HG02678 (cell line): ENCODE results near the gene CPNE2.

Source experiments
- ATAC-seq: cut with Tn5 transposase; IDR thresholded peaks from one replicate; pipeline ENCODE4 v1.9.1; 2021; ENCODE audit warnings: mild to moderate bottlenecking, moderate library complexity; ENCODE audit not compliant: unreplicated experiment

Gene CPNE2

DNA sequence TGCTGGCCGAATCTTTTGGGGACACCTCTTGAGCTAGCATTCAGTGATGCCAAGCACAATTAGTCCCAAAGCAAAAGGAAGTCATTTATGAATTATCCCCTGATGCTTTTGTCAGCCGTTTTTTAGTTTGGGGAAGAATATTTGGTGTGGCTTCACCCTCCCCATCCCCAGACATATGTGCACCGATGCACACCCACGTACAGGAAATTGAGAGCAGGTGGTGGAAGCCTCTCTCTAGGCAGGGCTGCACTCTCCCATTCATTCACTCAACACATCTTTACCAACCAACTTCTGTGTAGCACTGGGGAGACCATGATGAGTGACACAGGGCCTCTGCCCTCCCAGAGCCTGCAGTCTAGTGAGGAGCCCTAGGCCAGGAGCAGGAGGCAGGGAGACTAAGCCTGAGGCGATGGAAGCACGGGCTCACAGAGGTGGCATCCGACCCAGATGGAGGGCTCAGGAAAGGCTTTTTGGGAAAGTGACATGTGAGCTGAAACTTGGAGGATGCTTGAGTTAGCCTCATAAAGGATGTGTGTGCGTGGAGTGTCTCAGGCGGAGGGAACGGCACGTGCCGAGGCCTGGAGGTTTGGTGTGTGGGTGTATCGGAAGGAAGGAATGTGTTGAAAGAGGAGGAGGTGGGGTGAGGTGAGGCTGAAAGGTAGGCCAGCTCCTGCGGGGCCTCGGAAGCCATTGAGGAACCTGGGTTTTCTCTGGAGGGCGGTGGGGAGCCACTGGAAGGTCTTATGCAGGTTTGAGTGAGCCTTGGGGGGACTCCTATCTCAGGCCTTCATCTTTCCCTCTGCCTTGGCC lies 49.6 kb downstream of the CPNE2 start:
- ATAC-seq = peak; percentile 64

DNA sequence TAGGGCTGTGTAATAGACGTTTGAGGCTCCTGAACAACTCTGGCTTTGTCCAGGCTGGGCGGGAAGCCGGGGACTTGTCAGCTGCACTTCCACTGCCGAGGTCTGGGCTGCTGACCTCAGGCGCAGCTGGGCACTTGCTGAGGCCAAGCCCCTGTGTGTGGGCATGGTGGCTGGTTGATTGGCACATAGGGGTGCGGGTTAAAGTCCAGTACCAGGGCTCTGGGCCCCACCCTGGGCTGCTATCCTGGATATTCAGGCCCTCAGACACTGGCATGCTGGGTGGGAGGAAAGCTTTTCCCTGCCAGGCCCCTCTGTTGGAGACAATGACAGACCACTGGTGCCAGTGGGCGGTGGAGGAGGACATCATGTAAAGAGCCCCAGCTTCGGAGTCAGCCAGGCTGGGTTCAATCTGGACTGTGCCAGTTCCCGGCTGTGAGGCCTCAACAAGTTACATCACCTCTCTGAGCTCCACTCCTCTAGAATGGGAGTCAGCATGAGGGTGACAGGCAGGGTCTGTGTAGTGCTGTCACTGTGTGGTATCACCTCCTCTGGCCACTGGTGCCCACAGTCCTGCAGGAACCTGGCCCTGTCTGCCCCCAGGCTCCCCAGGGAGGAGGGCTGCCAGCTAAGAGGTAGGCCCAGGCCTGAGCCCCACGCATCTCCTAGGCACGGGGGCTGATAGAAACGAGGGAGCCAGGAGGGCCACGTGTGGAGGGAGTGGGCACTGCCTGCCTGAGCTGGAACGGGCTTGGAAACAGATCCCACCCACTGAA lies 51.0 kb downstream of the CPNE2 start:
- no peak for ATAC-seq

DNA sequence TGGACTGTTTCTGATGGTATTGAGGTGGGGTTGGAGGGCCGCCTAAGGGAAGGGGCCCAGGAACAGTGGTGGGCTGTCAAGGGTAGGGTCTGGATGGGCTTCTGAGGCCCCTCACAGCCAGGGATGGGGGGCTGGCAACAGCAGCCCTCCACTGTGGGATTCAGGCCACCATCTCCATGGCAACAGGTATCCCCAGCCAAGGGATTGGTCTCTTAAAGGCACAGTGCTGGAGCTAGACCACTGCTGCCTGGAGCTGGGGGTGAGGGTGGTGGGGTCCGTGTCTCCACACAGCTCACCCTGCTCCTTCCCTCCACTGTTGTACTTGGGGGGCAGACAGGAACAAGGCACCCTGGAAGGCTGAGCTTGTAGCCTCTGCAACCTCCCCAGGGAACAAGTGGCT lies 51.6 kb downstream of the CPNE2 start:
- no peak for ATAC-seq

DNA sequence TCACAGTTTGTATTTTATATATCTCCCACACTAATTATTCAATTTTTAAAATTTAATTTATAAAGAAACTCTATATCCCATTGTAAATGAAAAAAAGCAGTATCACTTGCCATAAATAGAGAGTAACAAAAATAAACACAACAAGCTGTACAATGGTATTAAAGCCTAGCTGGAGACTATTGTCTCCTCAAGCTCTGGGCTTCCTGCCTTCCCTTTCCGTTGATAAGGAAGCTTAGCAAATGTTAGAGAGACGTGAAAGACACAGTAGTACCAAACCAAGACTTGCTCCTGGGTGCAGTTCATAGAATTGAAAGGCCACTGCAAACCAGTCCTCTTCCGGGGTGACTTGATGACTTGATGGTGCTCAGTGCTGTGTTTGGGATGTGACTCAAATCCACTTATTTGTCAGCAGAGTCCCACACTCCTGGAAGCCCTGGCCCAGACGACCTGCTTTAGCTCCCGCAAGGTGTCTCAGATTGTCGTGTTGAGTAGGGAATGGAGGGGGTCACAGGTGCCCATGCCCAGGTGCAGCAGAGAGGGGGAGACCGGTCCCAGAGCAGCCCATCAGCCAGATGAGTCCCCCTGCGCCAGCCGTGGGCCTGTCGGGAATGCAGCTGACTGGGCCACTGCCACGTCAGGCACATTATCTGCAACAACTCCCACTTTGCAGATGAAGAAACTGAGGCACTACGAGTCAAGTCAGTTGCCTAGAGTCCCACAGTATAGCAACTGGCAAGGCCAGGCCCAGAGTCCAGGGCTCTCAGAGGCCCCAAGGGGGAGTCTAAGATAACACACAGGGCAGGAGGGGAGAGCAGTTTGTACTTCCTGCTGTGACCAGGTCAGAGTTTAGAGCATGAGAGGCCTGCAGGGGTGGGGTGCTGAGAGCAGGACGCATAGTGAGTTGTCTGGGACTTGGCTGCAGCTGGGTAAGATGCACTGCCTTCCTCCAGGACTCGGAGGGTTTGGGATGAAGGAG lies 53.0 kb downstream of the CPNE2 start:
- no peak for ATAC-seq

DNA sequence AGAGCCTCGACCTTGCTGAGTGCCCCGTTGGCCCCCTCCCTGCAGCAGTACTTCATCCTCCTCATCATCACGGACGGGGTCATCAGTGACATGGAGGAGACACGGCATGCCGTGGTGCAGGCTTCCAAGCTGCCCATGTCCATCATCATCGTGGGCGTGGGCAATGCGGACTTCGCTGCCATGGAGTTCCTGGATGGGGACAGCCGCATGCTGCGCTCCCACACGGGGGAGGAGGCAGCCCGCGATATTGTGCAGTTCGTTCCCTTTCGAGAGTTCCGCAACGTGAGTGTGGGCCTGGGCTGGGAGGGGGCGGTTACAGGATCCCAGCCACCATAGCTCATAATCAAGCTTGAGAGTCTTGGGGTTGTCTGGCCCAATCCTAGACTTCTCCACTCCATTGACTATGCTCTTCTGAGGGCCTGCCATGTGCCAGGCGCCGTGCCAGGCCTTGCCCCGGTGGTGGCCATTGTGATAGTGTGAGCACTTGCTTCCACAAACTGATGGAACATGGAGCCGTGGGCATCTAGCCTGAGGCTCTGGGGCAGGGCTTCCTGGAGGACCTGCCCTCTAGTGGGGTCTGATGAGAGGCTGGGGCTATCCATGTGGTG lies 53.8 kb downstream of the CPNE2 start:
- no peak for ATAC-seq

DNA sequence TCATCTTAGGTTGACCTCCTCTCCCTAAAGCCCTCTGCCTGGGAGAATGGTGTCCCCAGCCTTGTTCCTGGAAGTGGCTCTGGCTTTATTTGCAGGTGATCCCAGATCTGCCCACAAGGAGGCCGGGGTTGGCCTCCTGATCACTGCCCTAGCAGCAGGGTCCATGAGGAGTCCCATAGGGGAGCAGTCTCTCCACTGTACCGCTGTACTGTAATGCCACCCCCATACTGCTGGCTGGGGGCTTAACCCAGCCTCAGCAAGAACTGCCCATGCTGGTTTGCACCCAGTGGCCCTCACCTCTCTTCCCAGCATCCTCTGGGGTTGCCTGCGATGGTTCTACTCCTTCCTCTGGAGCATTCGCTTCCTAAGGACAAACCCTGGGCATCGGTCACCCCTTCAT lies 54.4 kb downstream of the CPNE2 start:
- no peak for ATAC-seq

DNA sequence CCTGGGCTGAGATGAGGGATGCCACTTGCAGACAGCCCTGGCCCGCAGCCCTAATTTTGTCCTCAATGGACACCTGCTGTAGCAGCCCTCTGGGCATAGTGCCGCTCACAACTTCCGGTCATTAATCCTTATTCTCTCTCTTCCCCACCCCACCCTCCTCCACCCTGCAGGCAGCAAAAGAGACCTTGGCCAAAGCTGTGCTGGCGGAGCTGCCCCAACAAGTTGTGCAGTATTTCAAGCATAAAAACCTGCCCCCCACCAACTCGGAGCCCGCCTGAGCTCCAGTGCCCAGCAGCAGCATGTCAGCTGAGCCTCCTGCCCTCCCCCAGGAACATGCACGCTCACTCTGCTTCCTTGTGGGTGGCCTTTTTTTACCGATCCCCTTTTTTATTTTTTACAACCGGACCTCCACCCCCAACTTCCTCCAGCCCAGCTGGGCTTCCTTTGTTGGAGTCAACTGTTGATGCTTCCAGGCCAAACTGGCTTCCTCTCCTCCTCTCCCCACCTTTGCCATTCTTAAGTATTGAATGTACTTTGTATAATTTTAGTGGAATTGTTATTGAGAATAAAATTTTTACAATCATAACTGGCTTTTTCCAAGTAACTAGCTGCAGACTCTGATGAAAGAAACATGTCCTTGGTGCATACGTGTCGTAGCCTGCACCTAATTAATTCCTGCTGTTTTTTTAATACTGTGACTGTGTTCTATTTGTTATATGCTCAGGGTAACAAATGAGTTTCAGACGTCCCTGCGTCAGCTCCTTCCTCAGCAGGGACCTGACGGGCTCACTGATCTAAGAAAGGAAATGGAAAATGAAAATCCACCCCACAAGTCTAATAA lies 55.2 kb downstream of the CPNE2 start:
- ATAC-seq = no peak

DNA sequence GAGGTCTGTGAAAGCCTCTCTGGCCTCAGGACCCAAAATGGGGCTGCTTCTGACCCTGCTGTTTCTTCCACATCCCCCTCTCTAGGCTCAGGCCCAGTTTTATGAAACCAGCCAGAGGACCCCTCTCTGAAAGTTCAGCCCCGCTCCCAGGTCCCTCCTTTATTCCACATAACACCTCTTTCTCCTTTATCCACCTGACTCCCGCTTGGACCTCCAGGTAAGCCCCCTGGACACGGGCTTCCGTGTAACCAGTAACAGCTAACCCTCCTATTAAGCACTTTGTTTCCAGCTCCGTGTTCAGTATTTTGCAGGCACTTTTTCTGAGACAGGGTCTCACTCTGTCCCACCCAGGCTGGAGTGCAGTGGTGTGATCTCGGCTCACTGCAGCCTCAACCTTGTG lies 56.1 kb downstream of the CPNE2 start:
- no peak for ATAC-seq

DNA sequence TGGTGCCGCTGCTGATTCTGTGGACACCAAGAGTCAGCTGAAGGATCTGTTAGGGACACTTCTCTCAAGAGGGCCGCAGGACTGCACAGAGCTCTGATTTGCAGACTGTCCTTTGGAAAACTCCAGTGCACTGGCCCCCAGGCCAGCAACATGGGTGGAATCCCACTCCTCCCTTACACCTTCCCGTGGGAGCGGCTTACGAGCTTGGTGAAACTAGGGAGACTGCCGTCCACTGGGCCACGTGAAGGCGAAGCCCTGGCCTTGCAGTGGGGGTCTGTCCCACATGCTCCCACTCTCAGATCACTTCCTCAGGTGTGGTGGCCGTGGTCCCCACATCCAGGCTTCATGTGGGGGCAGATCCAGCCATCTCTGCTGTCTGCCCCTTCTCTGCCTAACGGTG lies 57.0 kb downstream of the CPNE2 start:
- no peak for ATAC-seq

DNA sequence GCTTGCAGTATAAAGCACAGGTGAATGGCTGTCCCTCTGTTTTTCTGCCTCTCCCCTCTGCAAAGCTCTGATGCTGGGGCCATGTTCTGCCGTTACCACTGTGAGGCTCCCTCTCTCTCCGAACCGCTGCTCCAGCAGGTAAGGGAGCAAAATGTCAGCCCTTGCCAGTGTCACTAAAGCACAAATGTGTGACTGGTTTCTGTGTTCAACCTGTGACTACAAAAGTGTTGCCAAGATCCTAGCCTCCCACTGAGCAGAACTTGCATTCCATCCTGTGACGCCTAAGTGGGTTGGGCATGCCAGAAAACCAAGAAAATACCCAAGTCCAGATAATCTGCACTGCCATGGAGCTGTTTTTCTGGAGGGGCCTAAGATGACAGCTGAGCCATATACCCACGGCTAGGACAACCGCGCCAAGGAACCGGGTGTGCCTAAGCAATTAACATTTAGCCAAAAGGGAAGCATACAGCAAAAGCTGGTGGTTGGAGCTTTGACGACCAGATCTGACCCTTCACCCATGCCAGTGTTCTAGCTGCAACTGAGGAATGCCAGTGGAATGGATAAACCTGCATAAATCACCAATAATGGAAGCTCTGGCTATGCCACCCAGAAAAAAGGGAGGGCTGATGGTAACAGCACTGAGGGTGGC lies 58.4 kb downstream of the CPNE2 start:
- ATAC-seq = no peak

DNA sequence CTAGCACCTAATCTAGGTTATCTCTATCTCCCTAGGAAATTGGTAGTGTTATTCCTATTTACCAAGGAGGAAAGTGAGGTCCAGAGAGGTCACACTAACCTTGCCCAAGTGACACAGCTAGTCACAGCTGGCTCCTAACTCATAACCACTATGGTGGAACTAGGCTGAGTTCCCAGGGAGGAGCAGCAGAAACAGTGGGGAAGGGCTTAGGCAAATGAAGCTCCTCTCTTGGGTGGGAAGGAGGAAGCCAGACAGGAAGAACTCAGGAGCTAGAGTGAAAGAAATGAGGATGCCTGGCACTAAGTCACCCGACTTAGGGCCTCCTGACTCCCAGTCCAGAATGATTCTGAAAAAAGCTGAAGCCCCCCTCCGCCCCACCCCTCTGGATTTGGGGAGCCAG lies 59.0 kb downstream of the CPNE2 start:
- no peak for ATAC-seq

DNA sequence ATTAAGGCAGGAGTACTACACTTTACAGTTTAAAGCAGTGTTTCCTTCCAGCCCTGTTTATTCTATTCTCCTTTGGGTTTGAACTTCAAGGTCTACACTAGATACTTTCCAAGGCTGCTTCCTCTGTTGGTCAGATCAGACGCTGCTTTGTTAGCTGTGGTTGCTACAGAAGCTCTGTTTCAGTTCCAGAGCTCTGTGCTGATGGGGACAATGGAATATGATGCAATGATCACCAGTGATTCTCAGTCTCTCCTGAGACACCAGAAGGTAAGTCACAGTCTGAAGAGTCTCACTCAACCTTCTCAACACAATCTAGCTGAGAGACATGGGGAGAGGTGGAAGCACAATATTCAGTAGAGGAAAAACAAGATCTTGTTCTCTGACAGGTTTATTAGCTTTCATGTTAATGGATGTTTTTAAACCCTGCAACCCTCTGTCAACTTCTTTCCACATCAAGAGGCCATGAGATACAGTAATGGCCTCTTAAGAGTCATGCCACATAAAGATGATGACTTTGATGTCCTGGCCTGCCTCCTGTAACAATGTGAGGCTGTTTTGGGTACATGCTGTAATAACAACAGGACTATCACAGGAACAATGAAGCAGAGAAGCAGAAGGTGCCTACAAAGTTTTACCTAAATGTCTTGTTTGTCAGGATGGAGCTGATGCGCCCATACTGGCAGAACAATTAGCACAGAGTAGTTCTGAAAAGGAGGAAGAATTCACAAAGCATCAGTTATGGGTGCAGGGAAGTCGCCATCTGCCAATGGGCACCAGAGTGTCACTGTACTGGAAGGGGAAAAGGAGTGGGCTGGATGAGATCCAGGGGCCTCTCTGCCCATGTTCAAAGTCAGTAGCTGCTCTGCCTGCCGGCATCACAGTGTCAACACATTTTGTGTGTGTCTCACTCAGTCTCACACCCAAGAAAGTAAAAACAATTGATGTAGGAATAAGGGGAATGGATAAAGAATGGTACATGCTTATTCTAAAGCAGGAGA lies 60.0 kb downstream of the CPNE2 start:
- ATAC-seq = no peak

DNA sequence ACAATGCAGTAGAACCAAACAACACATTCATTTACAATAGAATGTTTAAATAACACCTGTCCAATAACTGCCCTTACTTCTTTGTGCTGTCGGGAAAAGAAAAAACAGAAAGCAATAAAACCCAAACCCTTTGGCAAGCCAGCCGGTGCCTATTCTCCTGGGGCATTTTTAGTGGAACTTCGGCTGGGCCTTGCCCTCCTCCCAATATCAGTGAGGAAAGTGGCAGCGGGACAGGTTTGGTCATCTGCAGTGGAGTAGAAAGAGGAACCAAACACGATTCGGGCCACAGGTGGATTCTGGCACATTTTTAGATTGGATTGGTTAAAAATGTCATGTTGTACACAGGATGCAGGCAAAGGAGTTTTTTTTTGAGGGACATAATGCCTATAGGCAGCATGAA lies 61.5 kb downstream of the CPNE2 start:
- no peak for ATAC-seq

DNA sequence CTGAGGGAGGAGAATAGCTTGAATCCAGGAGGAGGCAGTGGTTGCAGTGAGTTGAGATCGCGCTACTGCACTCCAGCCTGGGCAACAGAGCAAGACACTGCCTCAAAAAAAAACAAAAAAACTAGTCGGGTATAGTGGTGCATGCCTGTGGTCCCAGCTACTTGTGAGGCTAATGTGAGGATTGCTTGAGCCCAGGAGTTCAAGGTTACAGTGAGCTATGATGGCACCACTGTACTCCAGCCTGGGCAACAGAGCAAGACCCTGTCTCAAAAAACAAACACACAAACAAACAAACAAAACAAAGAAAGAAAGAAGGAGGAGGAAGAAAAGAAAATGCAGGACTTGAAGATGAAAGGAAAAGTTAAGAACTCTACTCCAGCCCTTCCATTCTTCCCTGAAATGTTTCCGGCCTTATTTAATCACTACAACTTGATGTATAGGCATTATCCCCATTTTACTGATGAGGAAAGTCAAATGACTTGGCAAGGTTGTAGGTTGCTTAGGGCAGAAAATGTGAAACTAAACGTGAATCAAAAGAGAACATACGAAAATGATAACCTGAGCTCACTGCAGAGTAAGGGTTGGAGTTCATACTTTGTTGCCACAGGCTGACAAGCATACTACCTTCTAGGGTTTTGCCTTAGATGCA lies 63.4 kb downstream of the CPNE2 start:
- no peak for ATAC-seq

DNA sequence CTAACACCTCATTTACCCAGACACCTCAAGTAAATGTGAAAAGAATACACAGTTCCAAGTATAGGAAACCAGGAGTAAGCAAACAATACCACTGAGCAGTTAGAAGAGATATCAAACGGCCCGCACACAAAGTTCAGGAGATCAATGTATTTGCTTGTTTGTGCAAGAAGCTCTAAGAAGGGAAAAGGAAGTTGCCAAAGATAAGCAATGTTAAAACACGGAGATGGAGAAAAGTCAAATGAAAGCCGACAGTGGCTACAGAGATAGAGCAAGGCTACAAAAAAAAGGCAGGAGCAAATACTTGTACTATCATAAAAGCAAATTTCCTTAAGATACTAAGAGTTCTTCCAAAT lies 63.9 kb downstream of the CPNE2 start:
- no peak for ATAC-seq

DNA sequence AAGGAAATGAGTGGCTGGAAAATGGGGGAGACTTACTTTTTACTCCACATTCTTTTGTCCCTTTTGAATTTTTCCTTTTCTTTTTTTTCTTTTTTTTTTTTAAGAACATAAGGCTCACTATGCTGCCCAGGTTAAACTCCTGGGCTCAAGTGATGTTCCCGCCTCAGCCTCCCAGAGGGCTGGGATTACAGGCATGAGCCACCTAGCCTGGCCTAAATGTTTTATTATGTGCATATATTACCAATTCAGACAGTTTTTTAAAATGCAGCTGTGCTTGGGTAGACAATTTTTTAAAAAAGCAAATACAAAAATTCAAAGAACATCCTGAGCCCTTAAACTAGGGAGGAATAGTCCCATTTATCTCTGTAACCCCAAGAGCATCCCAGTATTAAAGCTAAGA lies 65.2 kb downstream of the CPNE2 start:
- no peak for ATAC-seq

DNA sequence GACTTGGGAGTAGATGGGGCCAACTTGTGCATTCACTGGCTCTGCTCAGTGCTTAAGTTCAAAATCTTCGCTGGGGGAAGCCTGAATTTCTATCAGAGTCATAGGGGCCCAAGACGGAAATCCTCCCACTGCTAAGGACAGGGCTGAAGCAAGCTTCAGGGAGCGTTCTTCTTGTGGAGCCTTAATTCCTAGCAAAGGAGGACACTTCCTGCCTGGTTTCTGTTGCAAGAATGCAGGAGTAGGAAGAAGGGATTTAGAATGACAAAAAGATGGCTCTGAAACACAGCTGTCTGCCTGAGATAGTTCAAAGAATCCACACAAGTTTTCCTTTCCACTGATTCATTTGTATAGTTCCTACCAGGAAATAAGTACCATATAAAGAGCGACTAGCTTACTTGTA lies 67.1 kb downstream of the CPNE2 start:
- ATAC-seq = no peak

DNA sequence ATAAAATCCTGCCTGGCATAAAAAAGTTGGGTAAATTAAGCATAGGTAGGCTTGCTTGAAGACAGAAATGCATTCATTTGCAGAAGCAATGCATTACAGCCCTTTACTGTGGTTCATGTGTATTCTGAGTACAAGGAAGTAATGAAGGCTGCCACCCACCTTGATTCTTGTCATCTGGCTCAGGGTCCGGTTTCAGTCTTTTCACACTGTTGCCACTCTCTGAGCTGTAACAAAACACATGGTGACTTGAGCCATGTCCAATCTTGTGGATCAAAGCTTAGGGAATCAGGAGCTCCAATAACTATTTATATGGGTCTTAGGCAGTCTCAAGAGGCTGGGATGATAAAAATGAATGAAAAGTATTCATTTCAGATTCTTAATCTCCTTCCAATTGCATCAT lies 71.5 kb downstream of the CPNE2 start:
- ATAC-seq = no peak
